T-helper 17 cell (primary cell): Measurements from ENCODE around the gene PITPNM3. TPM values are rescaled to one million over a fixed set of nuclear protein-coding genes. Genes with fewer than 3 reads are reported as not detected.

ENCODE experiments used
- ATAC-seq: fragments of 150-1000 bp; cut with Tn5 transposase; 2 replicates; pipeline ENCODE4 v1.10.0; 2021; ENCODE audit warnings: mild to moderate bottlenecking, moderate library complexity
- DNase-seq, 3 donors: peaks; one replicate each; pipeline versions ENCODE4 v3.0.0 to v3.0.0-alpha.2; 2020 to 2021
- H3K9me3 ChIP-seq: one replicate; pipeline ENCODE4 v1.7.0; 2013; ENCODE audit warnings: low read length, mild to moderate bottlenecking; ENCODE audit not compliant: control insufficient read depth, poor library complexity, severe bottlenecking
- H3K27ac Mint-ChIP-seq: one replicate; pipeline ENCODE4 v1.8.0; 2022; ENCODE audit warnings: mild to moderate bottlenecking, moderate library complexity, mixed read lengths
- H3K27me3 Mint-ChIP-seq: one replicate; pipeline ENCODE4 v1.8.0; 2022; ENCODE audit warnings: mixed read lengths
- H3K36me3 Mint-ChIP-seq: one replicate; pipeline ENCODE4 v1.8.0; 2022; ENCODE audit warnings: low read depth, mixed read lengths
- H3K4me1 Mint-ChIP-seq: one replicate; pipeline ENCODE4 v1.8.0; 2022; ENCODE audit warnings: mild to moderate bottlenecking, mixed read lengths
- H3K4me3 Mint-ChIP-seq: one replicate; pipeline ENCODE4 v1.8.0; 2022; ENCODE audit warnings: mild to moderate bottlenecking, moderate library complexity, mixed read lengths
- total RNA-seq, 4 donors: library from RNA in 2 of 4; stranded (reverse) in 2 of 4; gene quantifications; one replicate each; pipeline ENCODE4 v1.2.3 and lab custom pipeline; 2022 to 2026

The PITPNM3 gene
- total RNA-seq, 2 donors from 2014 or later, result 0.31 to 0.52 TPM

- no peaks in the 10 kb centered on the region for H3K36me3 Mint-ChIP-seq
- H3K27me3 Mint-ChIP-seq, result peaks cover 21% of the 10 kb centered on the region
- no peak overlapping the region for H3K27ac Mint-ChIP-seq
- H3K9me3 ChIP-seq, result no peaks in the 10 kb centered on the region
- ATAC-seq (no peak), DNase-seq (no peak)
- no peak overlapping the region for H3K4me3 Mint-ChIP-seq
- no peaks in the 10 kb centered on the region for H3K4me1 Mint-ChIP-seq
Observed at GRCh38 chr17:6478486-6478885, 77.9 kb downstream of the PITPNM3 start.

- H3K27me3 Mint-ChIP-seq, result peaks cover 20% of the 10 kb centered on the region
- no peaks in the 10 kb centered on the region for H3K36me3 Mint-ChIP-seq
- H3K4me1 Mint-ChIP-seq, result peaks cover 4% of the 10 kb centered on the region
- DNase-seq (no peak), ATAC-seq (no peak)
- no peak overlapping the region for H3K4me3 Mint-ChIP-seq
- H3K27ac Mint-ChIP-seq, result no peak overlapping the region
- H3K9me3 ChIP-seq, result no peaks in the 10 kb centered on the region
Observed at GRCh38 chr17:6477831-6478383, 78.4 kb downstream of the PITPNM3 start.

DNA sequence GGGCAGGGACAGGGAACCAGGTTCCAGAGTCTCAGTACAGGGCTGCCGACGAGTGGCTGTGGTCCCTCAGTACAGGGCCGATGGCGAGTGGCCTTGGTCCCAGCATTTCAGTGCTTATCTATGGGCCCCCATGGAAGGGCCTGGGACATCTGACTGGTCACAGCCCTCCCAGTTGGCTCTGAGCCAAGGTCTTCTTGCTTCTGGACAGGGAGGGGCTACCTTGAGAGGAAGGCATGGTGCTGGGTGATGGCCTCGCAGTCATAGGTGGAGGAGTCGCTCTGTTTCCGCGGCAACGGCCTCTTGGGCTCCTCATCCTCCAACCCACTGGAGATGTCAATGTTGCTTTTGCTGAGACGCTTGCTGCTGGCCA is 79.6 kb downstream of the PITPNM3 start:
- Mint-ChIP-seq H3K36me3 (no peaks in the 10 kb centered on the region), H3K27me3 (peaks cover 12% of the 10 kb centered on the region), H3K27ac (no peak overlapping the region), H3K4me3 (no peak overlapping the region), H3K4me1 (peaks cover 4% of the 10 kb centered on the region)
- ATAC-seq, result no peak
- DNase-seq, result no peak
- H3K9me3 ChIP-seq, result no peaks in the 10 kb centered on the region

- Mint-ChIP-seq H3K4me3 (no peak overlapping the region), H3K27me3 (peaks cover 7% of the 10 kb centered on the region), H3K4me1 (peaks cover 4% of the 10 kb centered on the region), H3K36me3 (no peaks in the 10 kb centered on the region), H3K27ac (no peak overlapping the region)
- H3K9me3 ChIP-seq, result no peaks in the 10 kb centered on the region
- ATAC-seq (no peak), DNase-seq (no peak)
Observed at GRCh38 chr17:6476076-6476809, 80.1 kb downstream of the PITPNM3 start.

DNA sequence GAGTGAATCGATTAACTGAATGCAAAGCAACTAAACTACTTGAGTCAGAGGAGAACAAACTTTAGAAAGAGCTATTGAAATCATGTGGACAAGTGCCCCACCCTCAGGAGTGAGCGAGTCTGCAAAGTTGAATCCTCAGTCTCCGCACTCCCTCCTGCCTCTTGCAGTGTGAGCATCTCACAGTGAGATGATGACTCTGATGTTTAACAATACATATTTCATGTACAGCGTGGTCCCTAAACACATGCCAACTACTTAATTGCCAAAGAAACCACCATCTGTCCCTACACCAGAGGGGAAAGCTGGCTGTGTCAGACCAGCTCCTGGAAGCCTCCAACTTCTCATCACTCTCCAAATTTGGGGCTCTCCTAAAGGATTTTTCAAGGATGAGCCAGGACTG is 80.9 kb downstream of the PITPNM3 start:
- no peaks in the 10 kb centered on the region for H3K36me3 Mint-ChIP-seq
- no peak overlapping the region for H3K27ac Mint-ChIP-seq
- no peak overlapping the region for H3K4me3 Mint-ChIP-seq
- peaks cover 4% of the 10 kb centered on the region for H3K27me3 Mint-ChIP-seq
- ATAC-seq (no peak), DNase-seq (no peak)
- peaks cover 4% of the 10 kb centered on the region for H3K4me1 Mint-ChIP-seq
- no peaks in the 10 kb centered on the region for H3K9me3 ChIP-seq

GRCh38 chr17:6474906-6475305 is 81.4 kb downstream of the PITPNM3 start:
- peaks cover 6% of the 10 kb centered on the region for H3K4me1 Mint-ChIP-seq
- ATAC-seq, result no peak
- peaks cover 7% of the 10 kb centered on the region for H3K27me3 Mint-ChIP-seq
- no peak overlapping the region for H3K4me3 Mint-ChIP-seq
- H3K9me3 ChIP-seq, result no peaks in the 10 kb centered on the region
- DNase-seq, result no peak
- no peak overlapping the region for H3K27ac Mint-ChIP-seq
- no peaks in the 10 kb centered on the region for H3K36me3 Mint-ChIP-seq

GRCh38 chr17:6474376-6474775 is 82.0 kb downstream of the PITPNM3 start:
- ATAC-seq (no peak), DNase-seq (no peak)
- Mint-ChIP-seq H3K27me3 (peaks cover 12% of the 10 kb centered on the region), H3K36me3 (no peaks in the 10 kb centered on the region), H3K4me1 (peaks cover 6% of the 10 kb centered on the region), H3K4me3 (no peak overlapping the region), H3K27ac (no peak overlapping the region)
- no peaks in the 10 kb centered on the region for H3K9me3 ChIP-seq

GRCh38 chr17:6473128-6473767 is 83.1 kb downstream of the PITPNM3 start:
- H3K36me3 Mint-ChIP-seq, result no peaks in the 10 kb centered on the region
- H3K4me3 Mint-ChIP-seq, result no peak overlapping the region
- H3K27ac Mint-ChIP-seq, result no peak overlapping the region
- H3K27me3 Mint-ChIP-seq, result peaks cover 23% of the 10 kb centered on the region
- H3K9me3 ChIP-seq, result no peaks in the 10 kb centered on the region
- ATAC-seq (peak; percentile 69), DNase-seq (peak; percentile 38 to 59 (median 48))
- peaks cover 6% of the 10 kb centered on the region for H3K4me1 Mint-ChIP-seq

DNA sequence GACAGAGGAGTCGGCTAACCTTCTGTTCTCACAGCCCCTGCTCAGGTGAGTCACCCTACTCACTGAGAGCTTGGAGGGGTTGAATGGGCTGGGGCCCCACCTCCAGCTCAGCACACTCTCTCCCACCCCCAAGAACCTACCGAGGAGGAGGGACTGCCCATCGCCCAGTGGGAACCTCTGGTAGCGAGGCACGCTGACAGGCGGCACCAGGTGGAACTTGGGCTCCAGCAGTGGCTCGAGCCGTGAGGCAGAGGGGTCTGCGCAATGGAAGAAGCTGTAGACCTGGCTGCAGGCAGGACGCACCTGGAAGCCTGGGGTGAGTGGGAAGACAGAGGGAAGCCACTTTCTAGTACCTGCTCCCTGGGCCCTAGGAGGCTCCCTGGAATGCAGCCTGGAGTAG is 83.8 kb downstream of the PITPNM3 start:
- DNase-seq, result no peak
- no peak overlapping the region for H3K27ac Mint-ChIP-seq
- H3K9me3 ChIP-seq, result no peaks in the 10 kb centered on the region
- no peak overlapping the region for H3K4me3 Mint-ChIP-seq
- H3K4me1 Mint-ChIP-seq, result peaks cover 6% of the 10 kb centered on the region
- peaks cover 23% of the 10 kb centered on the region for H3K27me3 Mint-ChIP-seq
- H3K36me3 Mint-ChIP-seq, result no peaks in the 10 kb centered on the region
- no peak for ATAC-seq

DNA sequence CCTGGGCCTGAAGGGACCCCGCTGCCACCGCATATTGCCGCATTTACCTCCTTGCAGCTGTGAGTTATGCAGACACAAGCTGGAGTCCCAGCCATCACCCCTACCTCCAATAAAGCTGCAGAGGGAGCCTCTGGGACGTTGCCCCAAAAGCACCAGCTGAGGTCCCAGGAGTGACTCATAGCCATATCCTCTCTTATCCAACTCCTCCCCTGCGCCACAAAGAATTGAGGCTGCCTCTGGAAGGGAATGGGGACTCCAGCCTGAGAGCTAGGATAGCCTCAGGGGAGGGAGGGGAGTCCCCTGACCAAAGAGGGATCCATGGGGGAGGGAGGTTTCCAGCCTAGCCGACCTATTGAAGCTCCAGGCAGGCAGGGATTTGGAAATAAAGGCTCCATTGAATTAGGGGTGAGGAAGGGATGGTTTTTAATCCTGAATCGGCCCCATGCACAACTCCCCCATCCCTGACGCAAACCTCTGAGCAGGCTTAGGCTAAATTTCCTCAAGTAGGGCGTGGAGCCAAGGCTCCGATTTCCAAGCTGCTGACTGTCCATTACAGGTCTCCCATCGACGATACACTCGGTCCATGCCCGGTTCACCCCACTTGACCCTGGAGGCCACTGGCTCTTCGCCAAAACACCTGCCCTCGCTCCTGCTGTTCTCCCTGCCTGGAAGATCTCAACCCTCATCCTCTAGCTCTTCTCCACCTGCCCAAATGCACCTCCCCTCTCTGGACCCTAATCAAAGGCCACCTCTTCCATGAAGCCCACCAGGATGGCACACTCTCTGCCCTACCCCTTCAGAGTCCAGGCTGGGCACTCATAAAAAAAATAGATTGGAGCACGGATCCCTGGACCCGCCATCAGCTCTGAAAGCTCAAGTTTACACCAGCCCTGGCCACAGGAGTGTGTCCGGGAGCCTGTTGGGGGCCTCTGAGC is 84.6 kb downstream of the PITPNM3 start:
- H3K4me1 Mint-ChIP-seq, result peaks cover 6% of the 10 kb centered on the region
- no peak overlapping the region for H3K4me3 Mint-ChIP-seq
- H3K27me3 Mint-ChIP-seq, result peaks cover 23% of the 10 kb centered on the region
- no peaks in the 10 kb centered on the region for H3K36me3 Mint-ChIP-seq
- DNase-seq, result no peak
- ATAC-seq, result no peak
- H3K27ac Mint-ChIP-seq, result no peak overlapping the region
- no peaks in the 10 kb centered on the region for H3K9me3 ChIP-seq

- no peak for ATAC-seq
Observed at GRCh38 chr17:6470751-6471521, 85.4 kb downstream of the PITPNM3 start.

GRCh38 chr17:6470146-6470718 is 86.1 kb downstream of the PITPNM3 start:
- DNase-seq (no peak), ATAC-seq (no peak)
- Mint-ChIP-seq H3K4me3 (no peak overlapping the region), H3K27ac (no peak overlapping the region), H3K4me1 (peaks cover 10% of the 10 kb centered on the region), H3K36me3 (peaks cover 3% of the 10 kb centered on the region), H3K27me3 (peaks cover 34% of the 10 kb centered on the region)
- H3K9me3 ChIP-seq, result no peaks in the 10 kb centered on the region

More at GRCh38 chr17:6470751-6471521, 85.4 kb downstream of the PITPNM3 start:
- no peaks in the 10 kb centered on the region for H3K9me3 ChIP-seq
- Mint-ChIP-seq H3K36me3 (peaks cover 2% of the 10 kb centered on the region), H3K27me3 (peaks cover 29% of the 10 kb centered on the region), H3K4me1 (peaks cover 6% of the 10 kb centered on the region), H3K27ac (no peak overlapping the region), H3K4me3 (no peak overlapping the region)
- DNase-seq, result no peak
